ENCODE measurements around the gene IRF2BPL. TPM values are rescaled to one million over a fixed set of nuclear protein-coding genes. Genes with fewer than 3 reads are reported as not detected.
A peak's percentile ranks its signal among the peaks of the same experiment; 100 is the strongest.

The IRF2BPL gene
- 14.0 and 14.5 TPM in 2 replicates for total RNA-seq

DNA sequence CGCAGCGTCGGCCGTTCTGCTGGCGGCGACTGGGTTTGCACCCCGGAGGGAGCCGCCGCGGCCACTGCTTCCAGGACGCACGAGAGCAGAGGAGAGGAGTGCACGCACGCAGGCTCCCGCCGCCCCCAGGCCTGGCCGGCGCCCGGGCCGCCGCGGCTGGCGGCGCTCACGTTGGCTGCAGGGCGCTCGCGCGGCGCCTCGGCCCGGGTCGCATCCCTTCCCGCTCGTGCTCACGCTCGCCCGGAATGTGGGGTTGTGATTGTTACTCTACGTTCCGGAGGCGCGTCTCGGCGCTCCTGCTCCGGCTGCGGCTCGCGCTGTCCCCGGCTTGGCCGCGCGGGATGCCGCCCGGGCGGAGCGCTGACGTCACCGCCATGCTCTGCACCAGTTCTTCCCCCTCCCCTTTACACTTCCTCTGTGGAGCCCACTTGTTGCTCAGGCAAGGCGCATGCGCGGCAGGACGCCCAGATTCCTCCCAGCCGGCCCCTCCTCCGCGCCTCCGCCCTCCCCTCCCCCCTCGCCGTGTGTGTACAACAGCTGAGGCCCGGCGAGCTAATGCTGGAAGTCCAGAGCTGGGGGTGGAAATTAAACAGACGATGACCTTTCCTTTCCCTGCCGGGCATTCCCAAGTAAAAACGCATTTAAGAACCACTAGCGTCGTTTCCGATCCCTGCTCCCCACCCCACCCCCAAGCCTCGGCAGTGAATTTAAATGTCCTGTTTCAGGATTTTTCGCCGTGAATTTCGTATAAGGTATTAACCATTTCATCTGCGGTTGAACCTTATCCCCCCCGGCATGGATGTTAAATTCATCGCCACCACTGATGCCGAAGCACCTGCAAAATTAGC lies at the start of gene IRF2BPL:
Gene IRF2BPL, minus strand, starts transcription at position 325 of the 848 bp plus-strand sequence. CDS start 916 bp downstream, outside the sequence.
- ATAC-seq (ENCODE audit: low read depth) (peak; percentile 68), DNase-seq (peak; percentile 89)
- no peaks in the 10 kb centered on the region for H3K27me3 Mint-ChIP-seq
- peak within 1 kb of the TSS; percentile 88 for H3K4me3 Mint-ChIP-seq
- no peaks in the 10 kb centered on the region for H3K9me3 Mint-ChIP-seq
- intact Hi-C loops (cut with micrococcal nuclease): loop anchor here (1.0 to 5.0 kb wide), 10 partner anchors 12 to 349 kb away; partner anchors contain the start of genes CIPC, GSTZ1, POMT2 and SAMD15
- ChIA-PET POLR2A (interaction anchor here (0.6 to 6.2 kb wide), 40 partner anchors 8 to 733 kb away, joined by 3 to 149 read pairs (median 5); partner anchors contain the start of genes ANGEL1, GSTZ1 and POMT2), CTCF (interaction anchor here (0.6 to 3.1 kb wide), 9 partner anchors 11 to 116 kb away, joined by 3 to 30 read pairs (median 10); no protein-coding TSS in a partner anchor)
- H3K4me1 Mint-ChIP-seq: peaks cover 50% of the 10 kb centered on the region
- H3K36me3 Mint-ChIP-seq (ENCODE audit: low read depth): peaks cover 19% of the 10 kb centered on the region
- H3K27ac Mint-ChIP-seq: peak within 1 kb of the TSS; percentile 93
- TF ChIP-seq, protein P1, sequence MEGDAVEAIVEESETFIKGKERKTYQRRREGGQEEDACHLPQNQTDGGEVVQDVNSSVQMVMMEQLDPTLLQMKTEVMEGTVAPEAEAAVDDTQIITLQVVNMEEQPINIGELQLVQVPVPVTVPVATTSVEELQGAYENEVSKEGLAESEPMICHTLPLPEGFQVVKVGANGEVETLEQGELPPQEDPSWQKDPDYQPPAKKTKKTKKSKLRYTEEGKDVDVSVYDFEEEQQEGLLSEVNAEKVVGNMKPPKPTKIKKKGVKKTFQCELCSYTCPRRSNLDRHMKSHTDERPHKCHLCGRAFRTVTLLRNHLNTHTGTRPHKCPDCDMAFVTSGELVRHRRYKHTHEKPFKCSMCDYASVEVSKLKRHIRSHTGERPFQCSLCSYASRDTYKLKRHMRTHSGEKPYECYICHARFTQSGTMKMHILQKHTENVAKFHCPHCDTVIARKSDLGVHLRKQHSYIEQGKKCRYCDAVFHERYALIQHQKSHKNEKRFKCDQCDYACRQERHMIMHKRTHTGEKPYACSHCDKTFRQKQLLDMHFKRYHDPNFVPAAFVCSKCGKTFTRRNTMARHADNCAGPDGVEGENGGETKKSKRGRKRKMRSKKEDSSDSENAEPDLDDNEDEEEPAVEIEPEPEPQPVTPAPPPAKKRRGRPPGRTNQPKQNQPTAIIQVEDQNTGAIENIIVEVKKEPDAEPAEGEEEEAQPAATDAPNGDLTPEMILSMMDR (IDR thresholded peaks at IDR 0.05): no peak

DNA sequence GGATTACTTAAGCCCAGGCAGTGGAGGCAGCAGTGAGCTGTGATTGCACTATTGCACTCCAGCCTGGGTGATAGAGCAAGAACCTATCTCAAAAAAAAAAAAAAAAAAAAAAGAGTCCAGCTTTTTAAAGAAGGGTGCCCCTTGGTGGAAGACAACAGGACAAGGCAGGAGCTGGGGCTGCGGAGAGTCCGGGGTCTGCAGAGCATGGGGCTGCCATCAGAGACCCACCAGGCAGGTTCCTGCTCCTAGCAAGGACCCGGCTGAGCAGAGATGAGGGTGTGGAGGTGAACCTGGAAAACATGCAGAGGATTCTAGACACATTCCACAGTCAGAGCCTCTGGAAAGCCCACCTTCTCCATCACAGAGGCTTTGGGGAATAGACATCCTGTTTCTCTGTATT lies 48.5 kb upstream of the IRF2BPL start:
- no peak overlapping the region for H3K27ac Mint-ChIP-seq
- TF ChIP-seq, protein P1 (IDR thresholded peaks at IDR 0.05): no peak
- no peaks in the 10 kb centered on the region for H3K27me3 Mint-ChIP-seq
- H3K9me3 Mint-ChIP-seq: no peaks in the 10 kb centered on the region
- ATAC-seq (ENCODE audit: low read depth) (no peak), DNase-seq (no peak)
- peaks cover 10% of the 10 kb centered on the region for H3K4me1 Mint-ChIP-seq
- no peaks in the 10 kb centered on the region for H3K36me3 Mint-ChIP-seq (ENCODE audit: low read depth)
- ChIA-PET CTCF (interaction anchor here (1.7 kb wide), 1 partner anchor 10 kb away, joined by 5 read pairs; no protein-coding TSS in a partner anchor), POLR2A (interaction anchor here (0.6 kb wide), 1 partner anchor 42 kb away, joined by 5 read pairs; no protein-coding TSS in a partner anchor)
- no peak overlapping the region for H3K4me3 Mint-ChIP-seq
- intact Hi-C loops (cut with micrococcal nuclease): no loop called here

GRCh38 chr14:77076113-77076631 lies 47.7 kb upstream of the IRF2BPL start:
- no peak for DNase-seq
- no peak overlapping the region for H3K27ac Mint-ChIP-seq
- no peaks in the 10 kb centered on the region for H3K36me3 Mint-ChIP-seq (ENCODE audit: low read depth)
- intact Hi-C loops (cut with micrococcal nuclease): no loop called here
- peaks cover 3% of the 10 kb centered on the region for H3K4me1 Mint-ChIP-seq
- TF ChIP-seq, protein P1 (IDR thresholded peaks at IDR 0.05): no peak
- no peaks in the 10 kb centered on the region for H3K27me3 Mint-ChIP-seq
- CTCF ChIA-PET: interaction anchor here (1.3 to 1.7 kb wide), 2 partner anchors 9 to 201 kb away, joined by 4 to 5 read pairs; no protein-coding TSS in a partner anchor
- no peak for ATAC-seq (ENCODE audit: low read depth)
- no peak overlapping the region for H3K4me3 Mint-ChIP-seq
- H3K9me3 Mint-ChIP-seq: no peaks in the 10 kb centered on the region
- POLR2A ChIA-PET: interaction anchor here (0.5 kb wide), 1 partner anchor 210 kb away, joined by 4 read pairs; no protein-coding TSS in a partner anchor

DNA sequence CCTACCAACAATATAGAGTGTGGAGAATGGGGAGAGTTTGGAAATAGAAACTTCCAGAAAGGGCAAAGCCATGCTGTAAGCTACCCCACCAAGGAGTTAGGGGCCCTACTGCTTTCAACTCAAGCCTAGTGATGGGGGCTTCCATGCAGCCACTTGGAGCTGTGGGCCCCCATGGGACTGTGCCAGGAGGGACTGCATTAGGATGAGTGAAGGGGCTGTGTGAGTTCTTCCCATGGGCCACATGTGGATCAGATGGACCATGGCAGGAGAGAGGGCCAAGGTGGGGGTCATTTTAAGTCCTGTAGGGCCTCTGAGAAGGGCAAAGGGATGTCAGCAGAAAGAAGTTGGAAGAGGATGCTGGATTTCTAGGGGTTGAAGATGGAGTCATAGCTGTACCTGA lies 46.5 kb upstream of the IRF2BPL start:
- no peaks in the 10 kb centered on the region for H3K27me3 Mint-ChIP-seq
- intact Hi-C loops (cut with micrococcal nuclease): no loop called here
- no peak overlapping the region for H3K4me3 Mint-ChIP-seq
- no peak for DNase-seq
- TF ChIP-seq, protein P1 (IDR thresholded peaks at IDR 0.05): no peak
- ChIA-PET POLR2A (no interaction called here), CTCF (interaction anchor here (1.3 to 2.2 kb wide), 2 partner anchors 49 to 200 kb away, joined by 4 to 6 read pairs; no protein-coding TSS in a partner anchor)
- ATAC-seq (ENCODE audit: low read depth): no peak
- H3K36me3 Mint-ChIP-seq (ENCODE audit: low read depth): no peaks in the 10 kb centered on the region
- no peak overlapping the region for H3K27ac Mint-ChIP-seq
- no peaks in the 10 kb centered on the region for H3K9me3 Mint-ChIP-seq
- H3K4me1 Mint-ChIP-seq: no peaks in the 10 kb centered on the region

Measured in activated B cell treated with CpG ODN at 0.5 μM for 24 hours (primary cell).